SW480 (cell line): Measurements from ENCODE around the gene CLIC3.

ENCODE experiments used
- DNase-seq: peaks from one replicate; pipeline ENCODE4 v3.0.0-alpha.2; 2016; ENCODE audit warnings: low spot score

The CLIC3 gene

GRCh38 chr9:137000177-137000930, 4.0 kb upstream of the CLIC3 start:
- no peak for DNase-seq

- DNase-seq, result no peak
Measured at GRCh38 chr9:136997830-136998234, 1.5 kb upstream of the CLIC3 start.

- DNase-seq, result no peak
Measured at GRCh38 chr9:136997371-136997770, 1.0 kb upstream of the CLIC3 start.

GRCh38 chr9:136995772-136996311, 526 bp downstream of the CLIC3 start:
- DNase-seq, result no peak

- DNase-seq, result no peak
Measured at GRCh38 chr9:136995362-136995761, 1.0 kb downstream of the CLIC3 start.

- DNase-seq, result no peak
Measured at GRCh38 chr9:136994888-136995230, 1.5 kb downstream of the CLIC3 start.

GRCh38 chr9:136994180-136994887, 2.0 kb downstream of the CLIC3 start:
- DNase-seq, result no peak

GRCh38 chr9:136992819-136993369, 3.5 kb downstream of the CLIC3 start:
- DNase-seq, result no peak

GRCh38 chr9:136991993-136992818, 4.2 kb downstream of the CLIC3 start, which contains the start of gene PAXX:
Gene PAXX (plus strand): TSS chr9:136992422. CDS start chr9:136992444, 22 bp downstream.
- DNase-seq, result peak; percentile 91

- DNase-seq, result no peak
Measured at GRCh38 chr9:136990242-136990911, 6.0 kb downstream of the CLIC3 start.

GRCh38 chr9:136988872-136989271, 7.5 kb downstream of the CLIC3 start:
- no peak for DNase-seq

- DNase-seq, result no peak
Measured at GRCh38 chr9:136985853-136986252, 10.5 kb downstream of the CLIC3 start.

- DNase-seq, result no peak
Measured at GRCh38 chr9:136985027-136985602, 11.3 kb downstream of the CLIC3 start.

- DNase-seq, result no peak
Measured at GRCh38 chr9:136984464-136985026, 11.8 kb downstream of the CLIC3 start.

- DNase-seq, result no peak
Measured at GRCh38 chr9:136983656-136984314, 12.6 kb downstream of the CLIC3 start.

GRCh38 chr9:136983167-136983566, 13.2 kb downstream of the CLIC3 start:
- no peak for DNase-seq

- DNase-seq, result no peak
Measured at GRCh38 chr9:136982232-136983051, 13.9 kb downstream of the CLIC3 start, which contains the start of gene LCNL1. Gene LCNL1 (plus strand): TSS chr9:136982993. CDS start chr9:136983587, 594 bp downstream.

- no peak for DNase-seq
Measured at GRCh38 chr9:136981588-136982231, 14.7 kb downstream of the CLIC3 start.
